OCI-M1 (cell line): Measurements from ENCODE around the gene TASOR.
"Not testable (repeated sequence)": the region's sequence is repeated elsewhere in the genome, so short reads cannot be mapped to it uniquely, and the experiment has no call there.

Experiments used
- DNase-seq: peaks from one replicate; lab custom pipeline; 2025; lab: John Stamatoyannopoulos, UW

TASOR gene, protein sequence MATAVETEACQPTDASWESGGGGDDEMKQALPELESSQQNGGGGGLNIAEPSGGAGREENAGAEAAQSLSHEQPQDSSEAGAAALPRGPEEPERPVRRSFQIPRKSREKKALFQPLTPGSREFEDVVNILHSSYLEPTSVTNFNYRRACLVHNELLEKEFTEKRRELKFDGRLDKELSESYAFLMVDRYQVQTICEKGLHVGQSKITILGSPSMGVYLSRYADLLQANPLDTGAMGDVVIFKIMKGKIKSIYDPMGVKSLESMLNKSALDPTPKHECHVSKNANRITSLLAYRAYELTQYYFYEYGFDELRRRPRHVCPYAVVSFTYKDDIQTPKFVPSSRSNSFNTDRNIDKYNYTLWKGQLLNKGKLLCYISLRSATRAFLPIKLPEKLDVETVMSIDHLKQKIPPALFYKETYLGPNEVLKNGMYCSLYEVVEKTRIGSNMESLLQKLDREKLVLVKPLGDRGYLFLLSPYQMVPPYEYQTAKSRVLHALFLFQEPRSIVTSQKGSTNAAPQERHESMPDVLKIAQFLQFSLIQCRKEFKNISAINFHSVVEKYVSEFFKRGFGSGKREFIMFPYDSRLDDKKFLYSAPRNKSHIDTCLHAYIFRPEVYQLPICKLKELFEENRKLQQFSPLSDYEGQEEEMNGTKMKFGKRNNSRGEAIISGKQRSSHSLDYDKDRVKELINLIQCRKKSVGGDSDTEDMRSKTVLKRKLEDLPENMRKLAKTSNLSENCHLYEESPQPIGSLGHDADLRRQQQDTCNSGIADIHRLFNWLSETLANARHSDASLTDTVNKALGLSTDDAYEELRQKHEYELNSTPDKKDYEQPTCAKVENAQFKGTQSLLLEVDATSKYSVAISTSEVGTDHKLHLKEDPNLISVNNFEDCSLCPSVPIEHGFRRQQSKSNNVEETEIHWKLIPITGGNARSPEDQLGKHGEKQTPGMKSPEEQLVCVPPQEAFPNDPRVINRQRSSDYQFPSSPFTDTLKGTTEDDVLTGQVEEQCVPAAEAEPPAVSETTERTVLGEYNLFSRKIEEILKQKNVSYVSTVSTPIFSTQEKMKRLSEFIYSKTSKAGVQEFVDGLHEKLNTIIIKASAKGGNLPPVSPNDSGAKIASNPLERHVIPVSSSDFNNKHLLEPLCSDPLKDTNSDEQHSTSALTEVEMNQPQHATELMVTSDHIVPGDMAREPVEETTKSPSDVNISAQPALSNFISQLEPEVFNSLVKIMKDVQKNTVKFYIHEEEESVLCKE (N-terminal part only)

DNA sequence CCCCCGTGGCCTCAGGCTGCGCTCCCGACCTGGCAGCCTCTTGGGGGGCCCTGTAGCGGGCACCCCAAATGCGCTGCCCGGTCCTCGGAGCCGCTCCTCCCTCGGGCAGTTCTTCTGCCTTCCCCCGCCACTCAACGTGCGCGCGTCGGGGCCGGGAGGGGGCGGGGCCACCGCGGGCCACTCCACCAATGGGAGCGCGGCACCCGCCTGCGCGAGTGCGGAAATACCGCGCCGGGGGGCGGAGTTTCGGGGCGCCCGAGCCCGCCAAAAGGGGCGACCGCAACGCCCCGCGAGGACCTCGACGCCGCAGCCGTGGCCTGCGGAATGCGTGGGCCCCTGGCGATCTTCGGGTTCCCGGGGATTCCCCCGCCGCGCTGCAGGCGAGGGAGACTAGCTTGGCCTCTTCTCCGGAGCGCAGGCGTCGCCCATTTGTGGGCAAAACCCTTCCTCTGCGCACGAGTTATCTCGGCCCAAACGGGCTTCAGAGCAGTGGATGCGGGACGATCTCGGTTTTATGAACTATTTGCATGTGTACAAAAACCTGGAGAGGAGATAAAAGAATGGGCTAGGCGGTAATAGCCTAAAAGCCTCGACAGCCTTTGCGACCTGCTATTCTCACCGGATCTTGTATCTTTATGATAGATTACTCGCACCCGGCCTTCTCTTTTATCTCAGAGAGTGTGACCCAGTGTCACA, at the start of gene TASOR:
TASOR (minus strand) TSS at position 144 of the 696 bp plus-strand sequence. CDS start 259 bp downstream, outside the sequence.
- DNase-seq, result peak; percentile 88

DNA sequence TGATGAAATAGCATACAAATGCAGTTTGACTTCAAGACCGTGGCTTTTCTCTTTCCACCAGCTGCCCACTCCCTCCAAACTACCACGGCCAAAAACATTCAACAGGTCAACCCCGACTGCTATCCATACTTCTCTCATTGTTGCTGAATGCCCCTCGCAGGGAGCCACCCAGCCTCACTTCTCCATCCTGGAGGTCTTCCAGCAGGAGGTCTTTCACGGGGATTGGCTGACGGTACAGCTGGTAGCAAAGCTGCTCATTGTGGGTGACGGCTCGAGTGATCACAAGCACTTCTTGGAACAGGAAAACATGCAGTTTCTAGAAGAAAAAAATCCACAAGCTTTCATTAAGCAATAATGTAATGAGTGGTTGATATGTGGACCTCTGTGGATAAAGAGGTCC, 49.0 kb upstream of the TASOR start:
- no peak for DNase-seq

DNA sequence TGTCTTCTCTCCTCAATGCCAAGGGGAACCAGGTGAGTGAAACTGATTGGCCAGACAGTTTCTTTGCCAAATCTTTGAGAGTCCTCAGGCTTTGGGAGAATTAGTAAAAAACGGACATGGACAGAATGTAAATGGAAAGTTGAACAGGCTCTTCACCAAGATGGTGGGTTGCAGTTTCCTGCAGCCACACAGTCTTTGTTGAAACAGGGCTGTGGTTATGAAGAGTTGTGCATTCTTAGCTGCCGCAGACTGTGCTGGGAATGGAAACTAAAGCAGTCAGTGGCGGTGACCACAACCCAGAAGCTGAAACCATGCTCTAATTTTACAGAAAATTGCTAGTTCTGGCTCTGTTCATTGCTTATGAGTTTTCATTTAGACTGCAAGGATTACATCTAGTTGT, 42.1 kb upstream of the TASOR start:
- no peak for DNase-seq

DNA sequence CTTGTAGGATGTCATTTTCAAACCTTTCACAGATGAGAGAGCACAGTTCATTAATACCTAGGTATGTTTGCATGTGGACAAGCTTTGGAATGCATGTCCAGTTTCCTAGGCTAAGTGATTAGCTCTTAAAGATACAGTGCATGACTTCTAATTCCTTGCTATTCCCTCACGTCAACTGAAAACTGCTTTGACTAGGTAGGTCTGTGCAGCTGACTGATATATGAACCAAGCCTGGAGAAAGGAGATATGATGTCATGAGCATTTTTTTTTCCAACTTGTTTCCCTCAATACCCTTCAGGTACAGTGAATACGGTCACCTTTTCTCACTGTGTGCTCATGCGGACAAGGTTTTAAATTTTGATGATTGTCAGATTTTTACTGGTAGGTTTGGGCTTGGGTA, 41.6 kb upstream of the TASOR start:
- DNase-seq, result no peak

DNA sequence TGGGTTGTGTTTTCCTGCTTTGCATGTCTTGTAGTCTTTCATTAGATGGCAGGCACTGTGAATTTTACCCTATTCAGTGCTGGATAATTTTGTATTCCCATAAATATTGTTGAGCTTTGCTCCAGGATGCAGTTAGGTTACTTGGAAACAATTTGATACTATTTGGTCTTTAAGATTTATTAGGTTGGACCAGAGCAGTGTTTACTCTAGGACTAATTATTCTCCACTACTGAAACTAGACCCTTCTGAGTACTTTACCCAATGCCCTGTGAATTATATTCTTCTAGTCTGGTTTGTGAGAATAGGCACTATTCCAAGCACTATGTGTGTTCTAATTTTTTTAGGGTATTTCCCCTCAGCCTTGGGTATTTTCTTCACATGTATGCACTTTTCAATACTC, 37.8 kb upstream of the TASOR start:
- no peak for DNase-seq

DNA sequence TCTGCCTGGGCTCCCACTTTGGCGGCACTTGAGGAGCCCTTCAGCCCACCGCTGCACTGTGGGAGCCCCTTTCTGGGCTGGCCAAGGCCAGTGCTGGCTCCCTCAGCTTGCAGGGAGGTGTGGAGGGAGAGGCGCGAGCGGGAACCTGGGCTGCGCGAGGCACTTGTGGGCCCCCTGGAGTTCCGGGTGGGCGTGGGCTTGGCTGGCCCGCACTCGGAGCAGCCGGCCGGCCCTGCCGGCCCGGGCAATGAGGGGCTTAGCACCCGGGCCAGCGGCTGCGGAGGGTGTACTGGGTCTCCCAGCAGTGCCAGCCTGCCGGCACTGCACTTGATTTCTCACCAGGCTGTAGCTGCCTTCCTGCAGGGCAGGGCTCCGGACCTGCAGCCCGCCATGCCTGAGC, 35.7 kb upstream of the TASOR start:
- not testable (repeated sequence) for DNase-seq

DNA sequence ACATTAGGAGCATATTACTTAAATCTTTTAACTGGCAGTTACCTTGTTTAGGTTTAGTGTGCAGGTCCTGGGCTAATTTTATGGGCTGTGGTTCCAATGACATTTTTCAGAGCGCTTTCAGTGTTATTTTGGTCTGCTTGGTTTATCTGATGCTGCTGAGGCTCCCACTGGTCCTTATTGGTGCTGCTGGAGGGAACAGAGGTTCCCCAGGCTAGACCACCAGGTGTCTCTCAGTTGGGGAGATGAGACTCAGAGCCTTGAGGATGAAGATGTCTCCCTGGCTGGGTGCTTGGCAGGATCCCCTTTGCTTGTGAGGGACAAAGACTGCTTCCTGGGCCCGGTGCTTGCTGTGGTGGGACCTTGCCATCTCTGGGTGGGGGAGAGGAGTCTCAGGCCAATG, 28.3 kb upstream of the TASOR start:
- no peak for DNase-seq

DNA sequence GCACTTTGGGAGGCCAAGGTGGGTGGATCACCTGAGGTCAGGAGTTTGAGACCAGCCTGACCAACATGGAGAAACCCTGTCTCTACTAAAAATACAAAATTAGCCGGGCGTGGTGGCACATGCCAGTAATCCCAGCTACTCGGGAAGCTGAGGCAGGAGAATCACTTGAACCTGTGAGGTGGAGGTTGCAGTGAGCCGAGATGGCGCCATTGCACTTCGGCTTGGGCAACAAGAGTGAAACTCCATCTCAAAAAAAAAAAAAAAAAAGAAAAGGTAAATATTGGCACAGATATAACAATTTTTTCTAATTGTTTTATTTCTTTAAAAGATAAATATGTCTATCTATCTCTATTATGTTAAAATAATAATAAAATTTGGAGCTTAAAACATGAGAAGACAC, 24.3 kb upstream of the TASOR start:
- DNase-seq, result not testable (repeated sequence)

DNA sequence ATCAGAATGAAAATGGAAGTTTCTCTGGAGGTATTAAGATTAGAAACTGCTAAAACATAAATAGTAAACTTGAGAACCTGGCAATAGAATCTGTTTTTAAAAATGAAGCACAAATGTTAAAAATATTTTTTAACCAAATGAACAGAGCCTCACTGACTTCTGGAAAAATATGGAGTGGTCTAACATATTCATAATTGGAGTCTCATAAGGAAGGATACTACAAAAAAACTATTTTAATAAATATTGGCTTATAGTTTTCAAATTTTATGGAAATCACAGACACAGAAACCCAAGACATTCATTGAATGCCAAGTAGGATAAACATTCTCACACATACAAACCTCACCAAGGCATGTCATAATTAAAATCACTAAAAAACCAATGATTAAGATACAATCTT, 23.6 kb upstream of the TASOR start:
- DNase-seq, result no peak

DNA sequence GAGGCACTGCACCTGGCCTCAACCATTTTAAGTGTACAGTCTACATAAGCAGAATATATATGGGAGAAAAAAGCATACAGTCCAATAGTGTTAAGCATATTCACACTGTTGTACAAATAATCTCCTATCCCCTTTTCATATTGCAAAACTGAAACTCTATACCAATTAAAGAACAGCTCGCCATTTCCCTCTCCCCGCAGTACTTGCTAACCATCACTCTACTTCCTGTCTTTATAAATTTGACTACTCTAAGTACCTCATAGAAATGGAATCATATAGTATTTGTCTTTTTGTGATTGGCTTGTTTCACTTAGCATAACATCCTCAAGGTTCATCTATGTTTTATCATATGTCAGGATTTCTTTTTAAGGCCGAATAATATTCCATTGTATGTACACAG, 21.6 kb upstream of the TASOR start:
- DNase-seq, result no peak

DNA sequence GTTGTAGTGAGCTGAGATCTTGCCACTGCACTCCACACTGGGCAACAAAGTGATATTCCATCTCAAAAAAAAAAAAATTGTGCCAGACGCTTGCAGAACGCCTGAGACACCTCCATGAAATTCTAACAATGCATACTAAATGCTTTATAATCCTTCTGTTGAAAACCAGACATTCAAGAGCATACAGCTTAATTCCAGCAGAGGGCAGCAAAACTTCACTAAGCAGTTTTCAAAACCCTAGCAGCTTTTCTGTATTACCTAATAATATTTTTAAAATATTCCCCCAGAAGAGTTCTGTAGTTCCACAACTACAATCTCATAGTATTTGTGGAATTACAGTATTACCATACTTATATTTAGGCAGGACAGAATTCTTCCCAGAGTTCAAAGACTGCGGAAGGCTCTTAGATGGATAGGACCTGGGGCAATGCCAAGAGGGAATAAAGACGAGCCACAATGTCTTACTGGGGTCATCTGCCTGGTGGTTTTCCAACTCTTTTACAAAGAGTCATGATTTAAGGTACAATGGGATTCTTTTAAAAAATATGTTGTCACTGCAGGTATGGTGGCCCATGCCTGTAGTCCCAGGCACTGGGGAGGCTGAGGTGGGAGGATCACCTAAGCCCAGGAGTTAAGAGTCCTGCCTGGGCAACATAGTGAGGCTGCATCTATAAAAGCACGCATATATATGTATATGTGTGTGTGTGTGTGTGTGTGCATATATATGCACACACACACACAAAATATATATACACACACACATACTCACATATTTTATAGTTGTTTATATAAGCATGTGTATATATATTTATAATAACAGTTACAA, 19.6 kb upstream of the TASOR start:
- peak; percentile 70 for DNase-seq

DNA sequence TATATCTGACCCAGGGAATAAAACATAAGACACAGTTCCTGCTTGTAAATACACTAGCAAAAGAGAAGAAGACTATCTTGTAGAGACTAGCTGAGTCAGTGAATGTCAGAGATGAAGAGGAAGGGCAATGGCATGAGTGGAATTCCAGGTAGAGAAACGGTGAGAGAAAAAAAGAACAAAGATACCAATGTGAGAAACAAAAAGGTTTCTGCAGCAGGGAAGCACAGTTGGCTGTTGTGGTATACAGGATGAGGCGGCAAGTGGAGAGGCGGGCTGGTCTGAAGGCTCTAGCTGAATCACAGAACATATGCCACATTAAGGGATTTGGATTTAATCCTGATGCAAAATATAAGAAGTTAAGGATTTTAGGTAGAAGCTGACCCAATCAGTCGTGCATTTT, 17.1 kb upstream of the TASOR start:
- no peak for DNase-seq

DNA sequence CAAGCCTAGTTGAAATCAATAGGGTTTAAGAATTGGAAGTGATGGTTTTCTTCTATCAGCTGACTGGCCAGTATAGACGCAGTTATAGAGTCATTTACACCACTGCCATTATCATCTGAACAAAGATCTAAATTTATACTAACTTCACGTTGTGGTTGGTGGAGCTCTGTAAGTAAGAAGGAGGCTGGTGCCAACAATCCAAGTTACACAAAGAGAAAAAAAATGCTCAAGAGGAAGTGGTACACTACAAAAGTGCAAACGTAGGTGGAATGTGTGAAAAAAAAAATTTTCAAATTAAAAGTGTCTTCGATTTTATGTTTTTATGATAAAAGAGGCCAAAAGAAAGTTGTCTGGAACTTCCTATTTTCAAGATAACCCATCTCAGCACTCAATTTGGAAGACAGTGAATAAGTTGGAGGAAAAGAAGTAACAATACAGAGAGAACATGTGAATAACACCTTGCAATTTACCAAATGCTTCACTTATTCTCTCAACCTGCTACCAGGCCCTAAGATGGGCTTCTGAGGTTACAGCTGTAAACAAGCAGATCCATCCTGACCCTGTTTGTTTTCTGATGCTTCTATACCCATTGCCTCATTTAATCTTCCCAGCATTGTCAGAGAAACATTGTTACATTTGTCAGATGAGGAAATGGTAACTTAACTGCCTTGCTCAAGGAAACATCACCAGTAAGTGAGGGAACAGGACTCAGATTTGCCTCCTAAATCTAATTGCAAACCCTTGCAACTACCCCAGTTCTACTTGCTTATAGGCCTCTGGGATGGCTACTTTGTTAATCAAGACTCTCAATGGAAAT, 12.0 kb upstream of the TASOR start:
- DNase-seq, result peak; percentile 8

DNA sequence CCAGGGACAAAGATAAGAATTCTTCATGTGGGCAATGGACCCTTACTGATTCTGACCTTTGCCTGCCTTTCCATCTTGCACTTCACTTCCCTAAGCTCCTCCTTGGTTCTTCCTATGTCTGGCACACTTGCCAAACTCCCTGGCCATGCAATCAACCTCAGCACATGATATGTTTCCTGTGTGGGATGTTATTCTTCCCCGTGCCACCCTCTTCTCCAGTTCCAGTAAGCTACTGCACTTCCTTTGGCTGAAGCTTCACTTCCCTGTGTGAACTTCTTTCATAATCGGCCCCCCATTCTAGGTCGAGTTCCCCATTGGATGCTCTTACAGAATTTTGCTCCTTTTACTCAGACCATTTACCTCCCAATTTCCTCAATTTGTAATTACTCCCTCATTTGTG, 10.7 kb upstream of the TASOR start:
- DNase-seq, result no peak

DNA sequence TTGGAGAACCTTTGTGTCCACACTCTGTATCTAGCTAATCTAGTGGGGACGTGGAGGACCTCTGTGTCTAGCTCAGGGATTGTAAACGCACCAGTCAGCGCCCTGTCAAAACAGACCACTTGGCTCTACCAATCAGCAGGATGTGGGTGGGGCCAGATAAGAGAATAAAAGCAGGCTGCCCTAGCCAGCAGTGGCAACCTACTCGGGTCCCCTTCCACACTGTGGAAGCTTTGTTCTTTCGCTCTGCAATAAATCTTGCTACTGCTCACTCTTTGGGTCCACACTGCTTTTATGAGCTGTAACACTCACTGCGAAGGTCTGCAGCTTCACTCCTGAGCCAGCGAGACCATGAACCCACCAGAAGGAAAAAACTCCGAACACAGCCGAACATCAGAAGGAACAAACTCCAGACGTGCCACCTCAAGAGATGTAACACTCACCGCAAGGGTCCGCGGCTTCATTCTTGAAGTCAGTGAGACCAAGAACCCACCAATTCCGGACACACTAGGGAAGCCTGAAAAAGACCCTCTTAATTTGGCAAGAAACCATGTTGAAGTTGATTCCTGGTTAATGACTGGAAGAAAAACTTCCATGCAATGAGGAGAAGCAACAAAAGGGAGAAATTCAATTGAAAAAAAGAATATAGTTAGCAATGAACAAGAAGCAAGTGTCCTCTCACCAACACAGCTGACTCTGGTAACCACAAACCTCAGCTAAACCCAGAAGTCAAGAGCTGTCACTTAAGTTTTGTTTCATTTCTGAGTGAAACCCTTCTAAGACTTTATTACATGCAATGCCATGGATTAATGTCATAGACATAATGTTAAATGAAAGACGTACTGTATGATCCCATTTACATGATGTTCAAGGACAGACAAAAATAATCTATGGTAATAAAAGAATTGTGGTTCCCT, 9.7 kb upstream of the TASOR start:
- peak; percentile 26 for DNase-seq

DNA sequence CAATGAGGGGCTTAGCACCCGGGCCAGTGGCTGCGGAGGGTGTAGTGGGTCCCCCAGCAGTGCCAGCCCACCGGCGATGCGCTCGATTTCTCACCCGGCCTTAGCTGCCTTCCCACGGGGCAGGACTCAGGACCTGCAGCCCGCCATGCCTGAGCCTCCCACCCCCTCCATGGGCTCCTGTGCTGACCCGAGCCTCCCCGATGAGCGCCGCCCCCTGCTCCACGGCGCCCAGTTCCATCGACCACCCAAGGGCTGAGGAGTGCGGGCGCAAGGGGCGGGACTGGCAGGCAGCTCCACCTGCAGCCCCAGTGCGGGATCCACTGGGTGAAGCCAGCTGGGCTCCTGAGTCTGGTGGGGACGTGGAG, 8.9 kb upstream of the TASOR start:
- not testable (repeated sequence) for DNase-seq

DNA sequence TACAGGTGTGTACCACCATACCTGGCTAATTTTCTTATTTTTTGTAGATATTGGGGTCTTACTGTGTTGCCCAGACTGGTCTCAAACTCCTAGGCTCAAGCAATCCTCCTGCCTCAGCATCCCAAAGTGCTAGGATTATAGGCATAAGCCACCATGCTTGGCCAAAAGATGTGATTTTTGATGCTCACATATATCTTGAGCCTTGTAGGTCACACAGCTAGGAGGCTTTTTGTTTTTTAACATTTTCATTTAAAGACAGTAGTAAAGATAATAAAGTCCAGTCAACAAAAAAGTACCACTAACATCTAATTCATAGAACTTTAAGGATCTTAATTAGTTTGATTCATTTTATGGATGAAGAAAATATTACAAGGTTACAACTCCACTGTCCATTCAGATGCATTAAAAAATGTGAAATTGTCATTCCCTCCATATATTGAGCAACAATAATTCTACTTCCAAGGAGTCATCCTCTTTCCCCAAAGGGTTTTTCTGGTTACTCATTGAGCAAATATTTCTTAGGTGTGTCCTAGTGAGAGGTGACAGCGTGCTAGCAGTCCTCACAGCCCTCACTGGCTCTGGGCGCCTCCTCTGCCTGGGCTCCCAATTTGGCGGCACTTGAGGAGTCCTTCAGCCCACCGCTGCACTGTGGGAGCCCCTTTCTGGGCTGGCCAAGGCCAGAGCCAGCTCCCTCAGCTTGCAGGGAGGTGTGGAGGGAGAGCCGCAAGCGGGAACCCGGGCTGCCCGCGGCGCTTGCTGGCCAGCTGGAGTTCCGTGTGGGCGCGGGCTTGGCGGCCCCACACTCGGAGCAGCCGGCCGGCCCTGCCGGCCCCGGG, 8.3 kb upstream of the TASOR start:
- no peak for DNase-seq

DNA sequence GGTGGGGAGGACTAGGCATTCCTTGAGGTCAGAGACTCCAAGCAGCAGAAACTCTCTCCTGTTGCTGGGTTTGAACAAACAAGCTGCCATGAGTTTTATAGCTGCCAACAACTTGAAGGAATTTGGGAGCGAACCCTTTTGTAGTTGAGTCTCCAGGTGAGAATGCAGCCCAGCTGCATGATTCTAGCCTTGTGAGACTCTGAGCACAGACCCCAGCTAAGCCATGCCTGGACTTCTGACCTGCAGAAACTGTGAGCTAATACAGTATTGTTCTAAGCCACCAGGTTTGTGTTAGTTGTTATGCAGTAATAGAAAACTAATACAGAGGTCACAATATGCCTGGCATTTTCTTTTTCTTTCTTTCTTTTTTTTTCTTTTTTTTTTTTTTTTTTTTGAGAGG, 6.2 kb upstream of the TASOR start:
- DNase-seq, result no peak
